Neural progenitor cell (in vitro differentiated cells): ENCODE measurements around the gene GOLGA8K.
"Not testable (repeated sequence)": the region's sequence is repeated elsewhere in the genome, so short reads cannot be mapped to it uniquely, and the experiment has no call there.

Experiments used
- CTCF ChIP-seq: fragments of 200-600 bp; sonication (generic); IDR thresholded peaks from 2 replicates; pipeline ENCODE4 v1.5.1; 2017; ENCODE audit warnings: antibody characterized with exemption, mild to moderate bottlenecking
- EZH2 ChIP-seq: fragments of 200-600 bp; sonication (generic); IDR thresholded peaks from 2 replicates; pipeline ENCODE4 v1.6.1; 2017; ENCODE audit warnings: antibody characterized with exemption, mild to moderate bottlenecking, moderate library complexity

- TF ChIP-seq CTCF, EZH2: not testable (repeated sequence)
Measured at GRCh38 chr15:32403192-32403591, at the start of gene GOLGA8K.
